Suppressor macrophage treated with lipopolysaccharide for 1 hour (primary cell): ENCODE measurements around the gene APOB.

Experiments used
- DNase-seq, 3 donors: peaks; one replicate each; pipeline ENCODE4 v3.0.0-alpha.2; 2020 to 2022

Gene APOB

GRCh38 chr2:21017748-21018276 is 26.1 kb downstream of the APOB start:
- DNase-seq, result no peak

- no peak for DNase-seq
These were observed 28.6 kb downstream of the APOB start for GRCh38 chr2:21015281-21015645.

- no peak for DNase-seq
These were observed 29.3 kb downstream of the APOB start for GRCh38 chr2:21014364-21015280.

- DNase-seq, result no peak
These were observed 30.6 kb downstream of the APOB start for GRCh38 chr2:21013043-21013816.

- DNase-seq, result no peak
These were observed 31.3 kb downstream of the APOB start for GRCh38 chr2:21012557-21012937.

- DNase-seq, result no peak
These were observed 31.9 kb downstream of the APOB start for GRCh38 chr2:21011876-21012556.

- DNase-seq, result no peak
These were observed 32.4 kb downstream of the APOB start for GRCh38 chr2:21011453-21011852.

- DNase-seq, result no peak
These were observed 32.9 kb downstream of the APOB start for GRCh38 chr2:21010813-21011439.

GRCh38 chr2:21009662-21010225 is 34.1 kb downstream of the APOB start:
- DNase-seq, result no peak

- DNase-seq, result no peak
These were observed 34.8 kb downstream of the APOB start for GRCh38 chr2:21008790-21009661.

GRCh38 chr2:21008014-21008789 is 35.7 kb downstream of the APOB start:
- no peak for DNase-seq

- DNase-seq, result no peak
These were observed 36.5 kb downstream of the APOB start for GRCh38 chr2:21007129-21008013.

GRCh38 chr2:21006423-21007128 is 37.3 kb downstream of the APOB start:
- DNase-seq, result no peak

GRCh38 chr2:21005700-21006422 is 38.0 kb downstream of the APOB start:
- DNase-seq, result no peak

- DNase-seq, result no peak
These were observed 38.7 kb downstream of the APOB start for GRCh38 chr2:21005111-21005699.

GRCh38 chr2:21004181-21004572 is 39.7 kb downstream of the APOB start:
- DNase-seq, result no peak

GRCh38 chr2:21003572-21004180 is 40.2 kb downstream of the APOB start:
- no peak for DNase-seq
